ENCODE data around the gene CDC42EP2.

The CDC42EP2 gene

DNA sequence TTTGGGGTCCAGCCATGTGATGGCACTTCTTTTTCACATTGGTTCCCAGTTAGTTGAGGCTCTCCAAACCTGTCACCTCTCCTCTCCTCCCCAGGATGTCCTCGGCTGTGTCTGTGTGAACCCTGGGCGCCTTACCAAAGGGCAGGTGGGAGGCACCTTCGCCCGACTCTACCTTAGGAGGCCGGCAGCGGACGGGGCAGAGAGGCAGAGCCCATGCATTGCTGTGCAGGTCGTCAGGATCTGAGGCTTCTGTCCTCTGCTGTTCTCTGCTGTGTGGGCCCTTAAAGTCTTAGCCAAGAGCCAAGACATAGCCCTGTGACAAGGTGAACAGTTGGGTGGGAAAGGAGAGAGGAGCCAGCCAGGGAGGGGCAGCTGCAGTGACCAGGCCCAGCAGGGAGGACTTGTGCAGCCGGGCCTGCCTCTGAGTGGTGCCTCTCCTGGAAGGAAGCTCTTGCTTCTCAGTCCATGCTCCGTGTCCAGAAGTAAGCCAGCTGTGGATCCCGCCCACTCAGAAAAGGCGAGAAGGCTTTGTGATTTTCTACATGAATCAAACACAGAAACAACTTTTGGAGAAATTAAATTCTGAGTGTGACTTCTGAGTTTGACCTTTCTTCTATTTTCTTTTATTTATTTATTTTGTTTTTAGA is 17.5 kb upstream of the CDC42EP2 start:
- Histone ChIP-seq H3K36me3 (ENCODE audit: control insufficient read depth in 5 of 5, insufficient read depth in 5 of 5, low read length in 5 of 5) (peaks cover 0 to 42% (median 16%) of the 10 kb centered on the region in 5 donors), H3K4me3 (ENCODE audit: low read depth in 1 of 5, low read length in 5 of 5) (no peak overlapping the region), H3K27me3 (ENCODE audit: control insufficient read depth in 5 of 5, insufficient read depth in 4 of 5, low read length in 5 of 5) (no peaks in the 10 kb centered on the region), H3K27ac (ENCODE audit: low read depth, low read length) (peak overlapping the region; percentile 95), H3K9me3 (ENCODE audit: control insufficient read depth in 5 of 5, low read length in 5 of 5) (no peaks in the 10 kb centered on the region), H3K9ac (ENCODE audit: low read length in 5 of 5) (peak overlapping the region in 1 of 5 donors; percentile 26), H3K4me1 (ENCODE audit: control insufficient read depth in 5 of 5, insufficient read depth in 5 of 5, low read length in 5 of 5) (peaks cover 27 to 73% (median 71%) of the 10 kb centered on the region in 5 donors)

DNA sequence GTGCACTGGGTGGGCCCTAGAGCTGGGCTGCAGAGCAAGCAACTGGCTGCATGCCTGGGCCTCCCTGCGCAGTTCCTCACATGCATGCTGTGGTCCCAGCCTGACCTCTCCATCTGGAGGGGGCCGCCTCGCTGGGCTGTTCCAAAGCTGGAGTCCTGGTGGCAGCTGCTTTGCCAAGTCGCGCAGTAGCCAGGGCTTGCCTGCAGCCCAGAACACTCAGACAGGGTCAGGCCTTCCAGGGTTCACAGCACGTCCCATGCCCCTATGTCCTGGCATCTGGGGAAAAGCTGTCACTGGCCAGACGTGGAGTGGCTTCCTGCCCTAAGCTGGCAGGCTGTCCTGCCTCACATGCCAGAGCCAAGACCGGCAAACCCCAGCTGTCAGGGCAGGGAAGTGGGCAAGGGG is 16.5 kb upstream of the CDC42EP2 start:
- Histone ChIP-seq H3K4me3 (ENCODE audit: low read depth in 1 of 5, low read length in 5 of 5) (peak overlapping the region in 1 of 5 donors; percentile 6), H3K27me3 (ENCODE audit: control insufficient read depth in 5 of 5, insufficient read depth in 4 of 5, low read length in 5 of 5) (no peaks in the 10 kb centered on the region), H3K36me3 (ENCODE audit: control insufficient read depth in 5 of 5, insufficient read depth in 5 of 5, low read length in 5 of 5) (peaks cover 0 to 42% (median 16%) of the 10 kb centered on the region in 5 donors), H3K27ac (ENCODE audit: low read depth, low read length) (peak overlapping the region; percentile 95), H3K9ac (ENCODE audit: low read length in 5 of 5) (peak overlapping the region in 3 of 5 donors; percentile 39 to 44 (median 42)), H3K4me1 (ENCODE audit: control insufficient read depth in 5 of 5, insufficient read depth in 5 of 5, low read length in 5 of 5) (peaks cover 23 to 69% (median 67%) of the 10 kb centered on the region in 5 donors), H3K9me3 (ENCODE audit: control insufficient read depth in 5 of 5, low read length in 5 of 5) (no peaks in the 10 kb centered on the region)

DNA sequence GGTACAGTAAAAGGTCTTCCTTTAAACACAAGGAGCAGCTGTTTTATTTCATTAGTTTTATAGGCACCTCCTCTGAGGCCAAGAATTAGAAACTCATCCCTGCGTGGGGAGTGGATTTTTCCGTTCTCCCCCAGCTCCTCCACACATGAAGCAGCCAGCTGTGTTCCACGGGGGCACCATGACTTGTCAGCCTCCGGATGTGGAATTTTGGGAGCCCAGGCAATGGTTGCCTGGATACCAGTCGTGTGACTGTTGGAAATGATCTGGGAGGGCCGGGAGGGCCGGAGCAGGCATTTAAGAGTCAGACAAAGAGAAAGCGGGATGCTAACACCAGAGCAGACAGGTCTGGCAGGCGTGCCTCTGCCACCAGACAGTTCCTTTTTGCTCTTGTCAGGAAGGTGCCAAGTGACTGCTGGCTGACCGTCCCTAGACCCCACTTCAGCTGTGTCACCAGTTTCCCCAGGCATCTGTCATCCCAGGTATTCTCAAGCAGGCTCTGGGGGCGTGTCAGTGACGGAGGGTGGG is 15.9 kb upstream of the CDC42EP2 start:
- Histone ChIP-seq H3K4me3 (ENCODE audit: low read depth in 1 of 5, low read length in 5 of 5) (no peak overlapping the region), H3K27ac (ENCODE audit: low read depth, low read length) (peak overlapping the region; percentile 95), H3K9me3 (ENCODE audit: control insufficient read depth in 5 of 5, low read length in 5 of 5) (no peaks in the 10 kb centered on the region), H3K36me3 (ENCODE audit: control insufficient read depth in 5 of 5, insufficient read depth in 5 of 5, low read length in 5 of 5) (peaks cover 0 to 43% (median 19%) of the 10 kb centered on the region in 5 donors), H3K9ac (ENCODE audit: low read length in 5 of 5) (peak overlapping the region in 4 of 5 donors; percentile 39 to 60 (median 42)), H3K4me1 (ENCODE audit: control insufficient read depth in 5 of 5, insufficient read depth in 5 of 5, low read length in 5 of 5) (peaks cover 23 to 64% (median 61%) of the 10 kb centered on the region in 5 donors), H3K27me3 (ENCODE audit: control insufficient read depth in 5 of 5, insufficient read depth in 4 of 5, low read length in 5 of 5) (no peaks in the 10 kb centered on the region)

DNA sequence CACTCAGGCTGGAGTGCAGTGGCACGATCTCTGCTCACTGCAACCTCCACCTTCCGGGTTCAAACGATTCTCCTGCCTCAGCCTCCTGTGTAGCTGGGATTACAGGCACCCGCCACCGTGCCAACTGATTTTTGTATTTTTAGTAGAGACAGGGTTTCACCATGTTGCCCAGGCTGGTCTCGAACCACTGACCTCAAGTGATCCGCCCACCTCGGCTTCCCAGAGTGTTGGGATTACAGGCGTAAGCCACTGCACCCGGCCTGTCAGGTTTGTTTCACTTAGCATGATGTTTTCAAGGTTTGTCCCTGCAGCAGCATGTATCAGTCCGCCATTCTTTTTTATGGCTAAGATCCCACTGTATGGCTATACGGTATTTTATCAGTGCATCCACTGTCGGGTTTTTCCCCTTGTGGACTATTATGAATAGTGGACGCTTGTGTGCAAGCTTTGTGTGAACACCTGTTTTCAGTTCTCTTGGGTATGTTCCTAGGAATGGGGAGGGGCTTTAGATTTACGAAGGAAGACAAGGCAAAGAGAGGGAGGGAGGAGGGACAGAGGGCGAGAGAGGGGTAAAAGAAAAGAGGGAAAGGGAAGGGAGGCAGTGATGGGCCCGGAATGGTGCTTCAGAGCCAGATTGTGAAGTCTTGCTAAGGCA is 13.9 kb upstream of the CDC42EP2 start:
- peak overlapping the region; percentile 63 for H3K27ac ChIP-seq (ENCODE audit: low read depth, low read length)
- no peak overlapping the region for H3K9ac ChIP-seq (ENCODE audit: low read length in 5 of 5)
- H3K4me1 ChIP-seq (ENCODE audit: control insufficient read depth in 5 of 5, insufficient read depth in 5 of 5, low read length in 5 of 5): peaks cover 24 to 65% (median 58%) of the 10 kb centered on the region in 5 donors

DNA sequence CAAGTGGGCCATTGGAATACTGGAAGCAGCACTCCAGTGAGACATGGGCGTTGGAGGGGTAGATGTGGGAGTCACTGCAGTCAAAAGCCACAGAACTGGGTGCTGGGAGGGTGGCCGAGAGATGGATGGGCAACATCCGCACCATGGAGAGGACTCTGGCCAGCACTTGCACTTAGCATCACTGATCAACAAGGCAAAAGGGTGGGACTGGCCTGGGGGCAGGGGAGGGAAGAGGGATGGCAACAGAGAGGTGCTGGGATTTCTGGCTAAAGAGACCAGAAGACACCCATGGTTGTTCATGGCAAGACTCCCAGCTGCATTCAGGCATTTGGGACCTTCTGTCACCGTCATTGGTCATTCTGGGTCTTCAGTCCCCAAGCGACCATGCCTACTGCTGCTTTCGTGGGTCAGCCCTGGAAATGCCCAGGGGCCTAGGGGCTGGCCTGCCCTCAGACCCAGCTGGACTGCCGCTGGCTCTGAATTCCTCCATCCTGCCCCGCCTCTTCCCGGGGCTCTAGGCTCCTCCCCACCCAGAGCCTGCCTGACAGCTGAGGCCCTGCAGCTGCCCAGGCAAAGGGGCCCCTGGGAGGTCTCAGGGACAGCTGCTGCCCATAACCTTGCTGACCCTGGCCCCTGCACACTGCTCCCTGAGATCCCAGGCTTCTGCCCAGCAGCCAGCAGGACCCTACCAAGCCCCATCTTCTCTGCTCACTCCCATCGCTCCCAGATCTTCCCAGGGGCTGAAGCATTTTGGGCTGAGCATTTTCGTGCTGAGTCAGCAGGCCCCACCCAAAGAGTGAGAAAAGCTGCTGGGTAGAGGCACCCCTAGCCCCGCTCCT is 13.0 kb upstream of the CDC42EP2 start:
- peak overlapping the region in 4 of 5 donors; percentile 26 to 65 (median 48) for H3K9ac ChIP-seq (ENCODE audit: low read length in 5 of 5)
- peaks cover 0 to 37% (median 5%) of the 10 kb centered on the region in 5 donors for H3K36me3 ChIP-seq (ENCODE audit: control insufficient read depth in 5 of 5, insufficient read depth in 5 of 5, low read length in 5 of 5)
- H3K9me3 ChIP-seq (ENCODE audit: control insufficient read depth in 5 of 5, low read length in 5 of 5): no peaks in the 10 kb centered on the region
- peaks cover 24 to 62% (median 50%) of the 10 kb centered on the region in 5 donors for H3K4me1 ChIP-seq (ENCODE audit: control insufficient read depth in 5 of 5, insufficient read depth in 5 of 5, low read length in 5 of 5)
- H3K4me3 ChIP-seq (ENCODE audit: low read depth in 1 of 5, low read length in 5 of 5): peak overlapping the region in 3 of 5 donors; percentile 21 to 37 (median 23)
- H3K27me3 ChIP-seq (ENCODE audit: control insufficient read depth in 5 of 5, insufficient read depth in 4 of 5, low read length in 5 of 5): no peaks in the 10 kb centered on the region
- peak overlapping the region; percentile 63 for H3K27ac ChIP-seq (ENCODE audit: low read depth, low read length)

More for the DNA sequence above, 13.9 kb upstream of the CDC42EP2 start:
- no peak overlapping the region for H3K4me3 ChIP-seq (ENCODE audit: low read depth in 1 of 5, low read length in 5 of 5)
- H3K36me3 ChIP-seq (ENCODE audit: control insufficient read depth in 5 of 5, insufficient read depth in 5 of 5, low read length in 5 of 5): peaks cover 0 to 41% (median 5%) of the 10 kb centered on the region in 5 donors
- no peaks in the 10 kb centered on the region for H3K27me3 ChIP-seq (ENCODE audit: control insufficient read depth in 5 of 5, insufficient read depth in 4 of 5, low read length in 5 of 5)
- no peaks in the 10 kb centered on the region for H3K9me3 ChIP-seq (ENCODE audit: control insufficient read depth in 5 of 5, low read length in 5 of 5)

DNA sequence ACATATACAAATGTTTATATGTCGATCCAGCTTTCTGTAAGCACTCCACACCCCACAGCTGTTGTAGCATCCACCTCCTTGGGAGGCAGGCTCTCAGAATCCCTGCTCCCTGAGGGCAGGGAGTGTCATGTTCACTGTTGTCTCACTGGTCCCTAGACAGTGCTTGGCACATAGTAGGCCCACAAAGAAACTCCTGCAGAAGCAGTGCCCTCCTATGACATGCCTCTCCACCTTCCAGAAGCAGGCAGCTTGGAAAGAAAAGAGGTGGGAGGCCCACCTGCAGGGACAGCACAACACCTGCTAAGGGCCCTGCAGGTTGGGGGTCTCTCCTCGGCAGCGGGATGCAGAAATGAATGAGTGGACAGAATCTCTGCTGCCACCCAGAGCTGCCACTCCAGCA is 11.1 kb upstream of the CDC42EP2 start:
- Histone ChIP-seq H3K27ac (ENCODE audit: low read depth, low read length) (no peak overlapping the region), H3K9ac (ENCODE audit: low read length in 5 of 5) (no peak overlapping the region), H3K9me3 (ENCODE audit: control insufficient read depth in 5 of 5, low read length in 5 of 5) (no peaks in the 10 kb centered on the region), H3K36me3 (ENCODE audit: control insufficient read depth in 5 of 5, insufficient read depth in 5 of 5, low read length in 5 of 5) (peaks cover 0 to 26% (median 5%) of the 10 kb centered on the region in 5 donors), H3K4me1 (ENCODE audit: control insufficient read depth in 5 of 5, insufficient read depth in 5 of 5, low read length in 5 of 5) (peaks cover 22 to 57% (median 47%) of the 10 kb centered on the region in 5 donors), H3K27me3 (ENCODE audit: control insufficient read depth in 5 of 5, insufficient read depth in 4 of 5, low read length in 5 of 5) (no peaks in the 10 kb centered on the region), H3K4me3 (ENCODE audit: low read depth in 1 of 5, low read length in 5 of 5) (no peak overlapping the region)

DNA sequence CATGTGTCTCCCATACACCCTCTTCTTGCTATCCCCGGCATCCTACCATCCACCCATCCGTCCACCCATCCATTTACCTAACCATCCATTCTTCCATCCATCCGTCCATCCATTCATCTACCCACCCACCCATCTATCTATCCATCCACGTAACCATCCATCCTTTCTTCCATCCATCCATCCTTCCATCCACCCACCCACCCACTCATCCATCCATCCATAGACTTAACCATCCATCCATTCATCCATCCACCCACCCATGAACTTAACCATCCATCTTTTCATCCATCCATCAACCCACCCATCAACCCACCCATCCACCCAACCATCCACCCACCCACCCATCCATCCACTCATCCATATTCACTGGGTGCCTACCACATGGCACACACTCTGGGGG is 10.6 kb upstream of the CDC42EP2 start:
- peaks cover 24 to 57% (median 47%) of the 10 kb centered on the region in 5 donors for H3K4me1 ChIP-seq (ENCODE audit: control insufficient read depth in 5 of 5, insufficient read depth in 5 of 5, low read length in 5 of 5)
- no peaks in the 10 kb centered on the region for H3K27me3 ChIP-seq (ENCODE audit: control insufficient read depth in 5 of 5, insufficient read depth in 4 of 5, low read length in 5 of 5)
- H3K4me3 ChIP-seq (ENCODE audit: low read depth in 1 of 5, low read length in 5 of 5): no peak overlapping the region
- H3K27ac ChIP-seq (ENCODE audit: low read depth, low read length): no peak overlapping the region
- peaks cover 0 to 22% (median 5%) of the 10 kb centered on the region in 5 donors for H3K36me3 ChIP-seq (ENCODE audit: control insufficient read depth in 5 of 5, insufficient read depth in 5 of 5, low read length in 5 of 5)
- H3K9ac ChIP-seq (ENCODE audit: low read length in 5 of 5): no peak overlapping the region
- H3K9me3 ChIP-seq (ENCODE audit: control insufficient read depth in 5 of 5, low read length in 5 of 5): no peaks in the 10 kb centered on the region

DNA sequence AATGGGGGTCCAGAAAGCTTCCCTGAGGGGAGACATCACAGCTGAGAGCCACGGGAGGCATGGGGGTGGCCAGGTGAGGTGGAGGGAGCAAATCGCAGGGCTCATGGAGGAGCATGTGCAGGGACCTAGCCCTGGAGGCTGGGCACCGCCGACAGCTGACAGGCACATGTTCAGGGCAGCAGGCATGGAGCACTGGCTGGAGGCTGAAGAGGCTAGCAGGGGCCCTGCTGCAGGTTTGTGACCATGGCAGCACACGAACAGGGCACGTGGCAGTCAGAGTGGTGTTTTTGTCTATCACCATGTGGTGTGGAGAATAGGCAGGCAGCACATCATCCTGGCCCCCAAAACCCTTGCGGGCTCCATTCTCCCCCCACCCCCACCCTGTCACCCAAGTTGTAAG is 10.1 kb upstream of the CDC42EP2 start:
- Histone ChIP-seq H3K4me3 (ENCODE audit: low read depth in 1 of 5, low read length in 5 of 5) (no peak overlapping the region), H3K9ac (ENCODE audit: low read length in 5 of 5) (no peak overlapping the region), H3K27me3 (ENCODE audit: control insufficient read depth in 5 of 5, insufficient read depth in 4 of 5, low read length in 5 of 5) (no peaks in the 10 kb centered on the region), H3K27ac (ENCODE audit: low read depth, low read length) (no peak overlapping the region), H3K9me3 (ENCODE audit: control insufficient read depth in 5 of 5, low read length in 5 of 5) (no peaks in the 10 kb centered on the region), H3K36me3 (ENCODE audit: control insufficient read depth in 5 of 5, insufficient read depth in 5 of 5, low read length in 5 of 5) (peaks cover 0 to 19% (median 5%) of the 10 kb centered on the region in 5 donors), H3K4me1 (ENCODE audit: control insufficient read depth in 5 of 5, insufficient read depth in 5 of 5, low read length in 5 of 5) (peaks cover 24 to 55% (median 46%) of the 10 kb centered on the region in 5 donors)

DNA sequence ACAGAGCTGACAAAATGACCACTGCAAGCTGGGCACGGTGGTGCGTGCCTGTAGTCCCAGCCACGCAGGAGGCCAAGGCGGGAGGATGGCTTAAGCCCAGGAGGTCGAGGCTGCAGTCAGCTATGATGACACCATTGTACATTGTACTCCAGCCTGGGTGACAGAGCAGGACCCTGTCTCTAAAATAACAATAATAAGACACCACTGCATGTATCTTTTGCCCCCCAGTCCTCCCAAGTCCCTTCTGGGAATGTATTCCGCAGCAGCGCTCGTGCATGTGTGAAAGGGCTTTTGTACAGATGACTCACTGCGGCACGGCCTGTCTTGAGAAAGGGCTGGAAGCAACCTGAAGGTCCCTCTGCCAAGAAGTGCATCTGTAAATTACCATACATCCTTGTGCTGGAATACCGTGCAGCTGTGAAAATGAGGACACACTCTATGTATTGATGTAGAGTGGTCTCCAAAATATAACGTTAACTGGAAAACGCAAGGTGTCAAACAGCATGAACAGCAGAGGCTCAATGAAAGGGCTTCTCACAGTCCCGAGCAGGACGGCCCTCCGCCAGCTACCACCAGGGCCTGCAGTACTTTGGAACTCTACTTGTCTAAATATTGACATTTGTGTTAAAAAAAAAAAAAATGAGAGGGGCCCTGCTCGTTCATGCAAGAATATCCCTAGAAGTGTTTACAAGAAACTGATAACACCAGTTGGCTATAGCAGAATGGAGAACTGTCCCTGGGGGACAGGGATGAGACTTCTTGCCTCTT is 9.0 kb upstream of the CDC42EP2 start:
- peak overlapping the region; percentile 41 for H3K27ac ChIP-seq (ENCODE audit: low read depth, low read length)
- no peaks in the 10 kb centered on the region for H3K9me3 ChIP-seq (ENCODE audit: control insufficient read depth in 5 of 5, low read length in 5 of 5)
- no peak overlapping the region for H3K4me3 ChIP-seq (ENCODE audit: low read depth in 1 of 5, low read length in 5 of 5)
- H3K9ac ChIP-seq (ENCODE audit: low read length in 5 of 5): no peak overlapping the region
- peaks cover 32 to 64% (median 55%) of the 10 kb centered on the region in 5 donors for H3K4me1 ChIP-seq (ENCODE audit: control insufficient read depth in 5 of 5, insufficient read depth in 5 of 5, low read length in 5 of 5)
- H3K36me3 ChIP-seq (ENCODE audit: control insufficient read depth in 5 of 5, insufficient read depth in 5 of 5, low read length in 5 of 5): peaks cover 0 to 19% (median 5%) of the 10 kb centered on the region in 5 donors
- no peaks in the 10 kb centered on the region for H3K27me3 ChIP-seq (ENCODE audit: control insufficient read depth in 5 of 5, insufficient read depth in 4 of 5, low read length in 5 of 5)
